CD4-positive, alpha-beta T cell (primary cell): ENCODE measurements around the gene BTBD16. TPM values are rescaled to one million over a fixed set of nuclear protein-coding genes. Genes with fewer than 3 reads are reported as not detected.

ENCODE experiments used
- ATAC-seq: fragments of 200-7000 bp; cut with Tn5 transposase; one replicate; pipeline ENCODE4 v1.10.0; 2022; ENCODE audit warnings: mild to moderate bottlenecking; ENCODE audit not compliant: poor library complexity
- CTCF ChIA-PET: fragments of 350-600 bp; sonication (Branson Sonifier 250); formaldehyde crosslinking; loops from one replicate; lab custom pipeline; 2021; ENCODE audit warnings: antibody characterized with exemption, inconsistent platforms; lab: Charles Lee
- POLR2A ChIA-PET: fragments of 350-600 bp; sonication (Branson Sonifier 250); formaldehyde crosslinking; loops from one replicate; lab custom pipeline; 2021; ENCODE audit warnings: antibody characterized with exemption, inconsistent platforms; lab: Charles Lee
- DNase-seq, 14 experiments: peaks; one replicate each; pipeline ENCODE4 v3.0.0-alpha.2; 2013 to 2020; ENCODE audit warnings: mixed read lengths in 2 of 14
- H3K27ac ChIP-seq, 2 donors: one replicate each; pipeline versions ENCODE4 v1.5.1 to v1.7.0; 2013; ENCODE audit warnings: low read length in 2 of 2, low read depth in 1 of 2, mild to moderate bottlenecking in 1 of 2
- H3K27me3 ChIP-seq, 2 experiments: 1 replicate in 1 of 2; 2 replicates in 1 of 2; pipeline versions ENCODE4 v1.6.1 to v1.7.0; 2013; ENCODE audit warnings: low read length in 2 of 2, control low read depth in 1 of 2, mild to moderate bottlenecking in 1 of 2, moderate library complexity in 1 of 2; ENCODE audit not compliant: insufficient read depth in 2 of 2, control insufficient read depth in 1 of 2
- H3K36me3 ChIP-seq: one replicate; pipeline ENCODE4 v1.6.1; 2013; ENCODE audit warnings: low read length, control low read depth; ENCODE audit not compliant: insufficient read depth
- H3K4me1 ChIP-seq: one replicate; pipeline ENCODE4 v1.6.1; 2013; ENCODE audit warnings: low read length, control low read depth; ENCODE audit not compliant: insufficient read depth
- H3K4me3 ChIP-seq: one replicate; pipeline ENCODE4 v1.5.1; 2013; ENCODE audit warnings: mild to moderate bottlenecking, low read length, moderate library complexity
- H3K9me3 ChIP-seq, 2 experiments: 1 replicate in 1 of 2; 2 replicates in 1 of 2; pipeline versions ENCODE4 v1.6.1 to v1.7.0; 2013; ENCODE audit warnings: low read length in 2 of 2, mild to moderate bottlenecking in 2 of 2, control low read depth in 1 of 2, moderate library complexity in 1 of 2; ENCODE audit not compliant: control insufficient read depth in 1 of 2, insufficient read depth in 1 of 2
- H3K27ac Mint-ChIP-seq: one replicate; pipeline ENCODE4 v1.8.0; 2020; ENCODE audit warnings: mixed read lengths
- H3K27me3 Mint-ChIP-seq: one replicate; pipeline ENCODE4 v1.8.0; 2021; ENCODE audit warnings: mixed read lengths
- H3K36me3 Mint-ChIP-seq: one replicate; pipeline ENCODE4 v1.8.0; 2021; ENCODE audit warnings: low read depth, mixed read lengths
- H3K4me1 Mint-ChIP-seq: one replicate; pipeline ENCODE4 v1.8.0; 2021; ENCODE audit warnings: low read depth, mixed read lengths
- H3K4me3 Mint-ChIP-seq: one replicate; pipeline ENCODE4 v1.8.0; 2020; ENCODE audit warnings: mild to moderate bottlenecking, mixed read lengths
- H3K9me3 Mint-ChIP-seq: one replicate; pipeline ENCODE4 v1.8.0; 2020; ENCODE audit warnings: mixed read lengths
- intact Hi-C, 2 experiments: fragments of 100-400 bp; cut with DNase I in 1 of 2; cut with micrococcal nuclease in 1 of 2; formaldehyde crosslinking; loops; one replicate each; pipeline versions ENCODE4 v1.15.1 to v1.9.0; 2023 to 2025; cut with DNase I, micrococcal nuclease
- total RNA-seq, 174 experiments: library from RNA in 2 of 174; stranded (reverse) in 2 of 174; gene quantifications; one replicate each; pipeline ENCODE4 v1.2.3 and lab custom pipeline; 2021 to 2026
- TF ChIP-seq, protein P1 (sequence below): fragments of 200-600 bp; IDR thresholded peaks from one replicate; pipeline ENCODE4 v1.8.0; 2022; ENCODE audit warnings: antibody characterized with exemption, mild to moderate bottlenecking

The BTBD16 gene
- total RNA-seq, 2 experiments from 2014 or later = not detected

DNA sequence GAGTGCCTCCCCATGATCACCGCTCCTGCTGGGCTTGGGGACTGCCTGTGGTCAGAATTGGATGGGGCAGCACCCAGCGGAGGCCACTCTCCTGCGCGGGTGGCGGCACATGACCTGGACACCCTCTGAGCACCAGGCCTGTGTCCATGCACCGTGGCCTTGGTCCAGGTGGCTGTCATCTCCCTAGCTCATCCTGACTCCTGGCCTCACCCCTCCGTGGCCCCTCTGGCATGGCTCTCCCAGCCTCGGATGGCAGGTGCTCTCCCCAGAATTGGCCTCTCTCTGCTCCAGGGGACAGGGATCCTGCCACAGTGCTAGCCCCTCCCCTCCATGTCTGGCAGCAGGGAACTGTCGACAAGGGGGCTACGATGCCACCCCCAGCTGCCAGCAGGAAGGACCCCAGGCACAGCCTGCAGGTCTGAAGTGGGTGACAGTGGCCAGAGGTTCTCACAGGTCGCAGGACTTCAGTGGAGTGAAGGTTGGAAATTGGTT is 37.2 kb upstream of the BTBD16 start:
- H3K27ac Mint-ChIP-seq = no peak overlapping the region
- CTCF ChIA-PET = no interaction called here
- DNase-seq = no peak
- no peaks in the 10 kb centered on the region for H3K36me3 Mint-ChIP-seq
- no peaks in the 10 kb centered on the region for H3K4me1 ChIP-seq
- TF ChIP-seq, protein P1, sequence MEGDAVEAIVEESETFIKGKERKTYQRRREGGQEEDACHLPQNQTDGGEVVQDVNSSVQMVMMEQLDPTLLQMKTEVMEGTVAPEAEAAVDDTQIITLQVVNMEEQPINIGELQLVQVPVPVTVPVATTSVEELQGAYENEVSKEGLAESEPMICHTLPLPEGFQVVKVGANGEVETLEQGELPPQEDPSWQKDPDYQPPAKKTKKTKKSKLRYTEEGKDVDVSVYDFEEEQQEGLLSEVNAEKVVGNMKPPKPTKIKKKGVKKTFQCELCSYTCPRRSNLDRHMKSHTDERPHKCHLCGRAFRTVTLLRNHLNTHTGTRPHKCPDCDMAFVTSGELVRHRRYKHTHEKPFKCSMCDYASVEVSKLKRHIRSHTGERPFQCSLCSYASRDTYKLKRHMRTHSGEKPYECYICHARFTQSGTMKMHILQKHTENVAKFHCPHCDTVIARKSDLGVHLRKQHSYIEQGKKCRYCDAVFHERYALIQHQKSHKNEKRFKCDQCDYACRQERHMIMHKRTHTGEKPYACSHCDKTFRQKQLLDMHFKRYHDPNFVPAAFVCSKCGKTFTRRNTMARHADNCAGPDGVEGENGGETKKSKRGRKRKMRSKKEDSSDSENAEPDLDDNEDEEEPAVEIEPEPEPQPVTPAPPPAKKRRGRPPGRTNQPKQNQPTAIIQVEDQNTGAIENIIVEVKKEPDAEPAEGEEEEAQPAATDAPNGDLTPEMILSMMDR = no peak
- H3K27me3 Mint-ChIP-seq = peaks cover 12% of the 10 kb centered on the region
- no peaks in the 10 kb centered on the region for H3K36me3 ChIP-seq
- H3K4me1 Mint-ChIP-seq = no peaks in the 10 kb centered on the region
- ATAC-seq = no peak
- peaks cover 0 to 3% of the 10 kb centered on the region in 2 experiments for H3K27me3 ChIP-seq
- intact Hi-C loops = no loop called here
- H3K4me3 Mint-ChIP-seq = no peak overlapping the region
- H3K27ac ChIP-seq = no peak overlapping the region
- H3K4me3 ChIP-seq = no peak overlapping the region
- no peaks in the 10 kb centered on the region for H3K9me3 Mint-ChIP-seq
- POLR2A ChIA-PET = no interaction called here
- peaks cover 0 to 6% of the 10 kb centered on the region in 2 experiments for H3K9me3 ChIP-seq

DNA sequence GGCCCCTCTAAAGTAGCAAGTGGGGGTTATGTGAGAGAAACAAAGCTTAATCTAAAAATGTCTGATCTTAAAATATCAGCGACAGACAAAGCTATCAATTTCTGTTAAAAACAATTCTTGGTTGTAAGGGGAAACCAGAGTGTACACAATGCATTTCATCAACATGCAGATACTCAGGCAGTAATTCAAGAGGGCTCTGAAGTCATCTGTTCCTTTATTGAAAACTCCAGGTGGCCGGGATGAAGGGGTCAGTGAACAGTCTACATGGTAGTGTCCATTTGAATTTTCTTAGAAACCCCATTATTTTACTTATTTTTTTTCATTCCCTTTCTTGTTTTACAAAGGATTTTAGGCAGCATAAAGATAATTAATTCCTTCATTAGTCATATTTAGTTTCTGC is 36.7 kb upstream of the BTBD16 start:
- Mint-ChIP-seq H3K9me3 (no peaks in the 10 kb centered on the region), H3K27ac (no peak overlapping the region), H3K4me3 (no peak overlapping the region), H3K4me1 (no peaks in the 10 kb centered on the region), H3K27me3 (peaks cover 12% of the 10 kb centered on the region), H3K36me3 (no peaks in the 10 kb centered on the region)
- Histone ChIP-seq H3K27me3 (peaks cover 0 to 3% of the 10 kb centered on the region in 2 experiments), H3K9me3 (peaks cover 0 to 6% of the 10 kb centered on the region in 2 experiments), H3K27ac (no peak overlapping the region), H3K36me3 (no peaks in the 10 kb centered on the region), H3K4me1 (no peaks in the 10 kb centered on the region), H3K4me3 (no peak overlapping the region)
- POLR2A ChIA-PET = no interaction called here
- TF ChIP-seq, protein P1 = no peak
- ATAC-seq = no peak
- intact Hi-C loops = no loop called here
- CTCF ChIA-PET = no interaction called here
- no peak for DNase-seq

DNA sequence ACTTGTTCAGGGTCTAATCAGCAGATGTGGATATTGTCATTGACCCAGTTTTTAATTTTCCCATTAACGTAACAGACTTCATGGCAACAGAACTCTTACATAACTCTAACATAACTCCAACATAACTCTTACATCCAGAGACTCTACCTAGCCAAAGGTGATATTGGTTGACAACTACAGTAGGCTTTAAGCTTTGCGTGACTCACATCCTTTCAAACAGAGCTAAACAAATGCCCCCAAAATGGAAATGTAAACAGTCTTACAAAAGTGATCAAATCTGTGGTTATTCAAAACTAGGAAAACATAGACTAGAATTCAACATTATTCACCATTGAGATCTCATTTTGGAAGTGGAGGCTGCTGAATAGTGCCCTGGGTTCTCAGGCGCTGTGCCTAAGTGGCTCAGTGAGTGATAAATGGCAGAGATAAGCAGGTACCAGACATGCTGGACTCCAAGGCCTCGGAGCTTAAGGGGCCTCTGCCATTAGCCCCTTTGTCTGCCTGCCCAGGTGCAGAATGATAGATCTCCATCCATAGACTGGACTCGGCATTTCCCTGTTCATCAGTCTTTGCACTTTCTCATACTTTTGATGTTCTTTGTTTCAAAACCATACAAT is 34.3 kb upstream of the BTBD16 start:
- Histone ChIP-seq H3K27me3 (peaks cover 0 to 3% of the 10 kb centered on the region in 2 experiments), H3K4me1 (no peaks in the 10 kb centered on the region), H3K36me3 (no peaks in the 10 kb centered on the region), H3K27ac (no peak overlapping the region), H3K4me3 (no peak overlapping the region), H3K9me3 (peaks cover 0 to 6% of the 10 kb centered on the region in 2 experiments)
- no peak overlapping the region for H3K4me3 Mint-ChIP-seq
- ChIA-PET CTCF (no interaction called here), POLR2A (no interaction called here)
- H3K27me3 Mint-ChIP-seq = peaks cover 12% of the 10 kb centered on the region
- no peaks in the 10 kb centered on the region for H3K4me1 Mint-ChIP-seq
- H3K27ac Mint-ChIP-seq = no peak overlapping the region
- no peaks in the 10 kb centered on the region for H3K9me3 Mint-ChIP-seq
- TF ChIP-seq, protein P1 = no peak
- DNase-seq (no peak), ATAC-seq (no peak)
- intact Hi-C loops = no loop called here
- no peaks in the 10 kb centered on the region for H3K36me3 Mint-ChIP-seq
